Spleen (tissue), 11 donors: ENCODE measurements around the gene KHDRBS1. TPM values are rescaled to one million over a fixed set of nuclear protein-coding genes. Genes with fewer than 3 reads are reported as not detected.

Source experiments
- DNase-seq: peaks from one replicate; pipeline ENCODE4 v3.0.0-alpha.2; 2020
- H3K27ac ChIP-seq, 8 donors: fragments of 200-600 bp; sonication (generic) in 7 of 8; 1 replicate in 4 of 8; 2 replicates in 4 of 8; pipeline versions ENCODE4 v1.5.0 to v1.8.0; 2016 to 2021; ENCODE audit warnings: inconsistent platforms in 4 of 8, mild to moderate bottlenecking in 4 of 8, moderate library complexity in 1 of 8
- H3K27me3 ChIP-seq, 7 donors: fragments of 200-600 bp; sonication (generic) in 6 of 7; replicated peaks in 1 of 7; 1 replicate in 4 of 7; 2 replicates in 3 of 7; pipeline versions ENCODE4 v1.5.0 to v1.8.0; 2016 to 2021; ENCODE audit warnings: inconsistent platforms in 3 of 7, mild to moderate bottlenecking in 1 of 7
- H3K36me3 ChIP-seq, 6 donors: fragments of 200-600 bp; sonication (generic) in 5 of 6; 1 replicate in 4 of 6; 2 replicates in 2 of 6; pipeline versions ENCODE4 v1.5.0 to v1.8.0; 2016 to 2021; ENCODE audit warnings: inconsistent platforms in 2 of 6
- H3K4me1 ChIP-seq, 6 donors: fragments of 200-600 bp; sonication (generic) in 5 of 6; 1 replicate in 3 of 6; 2 replicates in 3 of 6; pipeline versions ENCODE4 v1.5.0 to v1.8.0; 2016 to 2021; ENCODE audit warnings: inconsistent platforms in 3 of 6
- H3K4me3 ChIP-seq, 8 donors: fragments of 200-600 bp; sonication (generic) in 7 of 8; 1 replicate in 4 of 8; 2 replicates in 4 of 8; pipeline versions ENCODE4 v1.5.0 to v1.8.0; 2016 to 2021; ENCODE audit warnings: inconsistent platforms in 4 of 8, mild to moderate bottlenecking in 4 of 8, moderate library complexity in 2 of 8
- H3K9me3 ChIP-seq, 8 donors: fragments of 200-600 bp; sonication (generic) in 7 of 8; 1 replicate in 4 of 8; 2 replicates in 4 of 8; pipeline versions ENCODE4 v1.5.0 to v1.8.0; 2016 to 2021; ENCODE audit warnings: inconsistent platforms in 4 of 8
- POLR2A ChIP-seq, 3 donors: fragments of 450-650 bp; IDR thresholded peaks; one replicate each; pipeline ENCODE4 v1.5.1; 2017; ENCODE audit warnings: antibody characterized with exemption in 3 of 3, mild to moderate bottlenecking in 1 of 3
- POLR2AphosphoS5 ChIP-seq, 3 donors: sonication (generic); formaldehyde crosslinking; IDR thresholded peaks; one replicate each; pipeline ENCODE4 v1.5.1; 2017; ENCODE audit warnings: antibody characterized with exemption in 3 of 3
- WGBS, 5 donors: extraction: QIAGEN DNeasy Blood & Tissue Kit in 3 of 5; methylation state at CpG; one replicate each; pipeline versions ENCODE4 v1.1.5 to v1.1.7; 2013 to 2018; 5-methylcytosine and 5-hydroxymethylcytosine counted together
- intact Hi-C: fragments of 100-400 bp; cut with DNase I; formaldehyde crosslinking; loops from one replicate; pipeline ENCODE4 v1.15.0; 2023; ENCODE audit warnings: low total_unique reads
- polyA plus RNA-seq, 3 donors: library from polyadenylated mRNA; stranded (reverse); fragments of 200-250 nt; gene quantifications; one replicate each; pipeline ENCODE4 v1.2.1, GENCODE V29; 2013
- total RNA-seq, 7 donors: library from RNA; depleted of rRNA in 3 of 7; stranded (reverse); fragments of >200 nt in 3 of 7; fragmentation: NEBNext Ultra II Directional in 4 of 7; extraction: Animal tissue kit (Norgen Biotek cat#: 25700) in 4 of 7; gene quantifications; one replicate each; pipeline versions ENCODE4 v1.1.0 to v1.2.1, GENCODE V29; 2016 to 2021
- TF ChIP-seq, protein P1 (sequence below), 11 experiments: fragments of 200-600 bp in 7 of 11; fragments of 450-650 bp in 4 of 11; sonication (generic) in 4 of 11; IDR thresholded peaks in 8 of 11; conservative IDR thresholded peaks in 3 of 11; 1 replicate in 7 of 11; 2 replicates in 4 of 11; pipeline versions ENCODE4 v1.4.0 to v1.8.0; 2016 to 2021; ENCODE audit warnings: antibody characterized with exemption in 11 of 11, inconsistent platforms in 4 of 11, mild to moderate bottlenecking in 1 of 11
- donor health status: healthy with polysubstance abuse.
- donor health status: DM: no; HTN: no; CAD: no; lungs with moderate emphysema.
- donor health status: DM: no; HTN: no; CAD: no.
- donor health status: Bipolar disorder and iron deficiency.
- donor health status: healthy.
- donor health status: DM: no; HTN: no; CAD: no.
- donor health status: DM: yes; HTN: yes; CAD: no.

The KHDRBS1 gene
- total and polyA plus RNA-seq, 10 donors = 63.8 to 109 (median 84.5) TPM

DNA sequence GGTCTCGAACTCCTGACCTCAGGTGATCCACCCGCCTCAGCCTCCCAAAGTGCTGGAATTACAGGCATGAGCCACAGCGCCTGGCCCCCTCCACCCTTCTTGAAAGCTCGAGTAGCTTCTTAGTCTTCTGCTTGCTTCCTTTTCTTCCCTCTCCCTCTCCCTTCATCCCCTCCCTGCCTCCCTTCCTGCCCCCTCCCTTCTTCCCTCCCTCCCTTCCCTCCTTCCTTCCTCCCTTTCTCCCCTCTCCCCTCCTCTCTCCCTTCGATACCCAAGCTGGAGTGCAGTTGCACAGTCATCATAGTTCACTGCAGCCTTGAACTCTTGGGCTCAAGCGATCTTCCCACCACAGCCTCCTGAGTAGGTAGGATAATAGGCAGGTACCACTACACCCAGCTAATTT lies 11.8 kb downstream of the KHDRBS1 start:
- peaks cover 0 to 56% (median 8%) of the 10 kb centered on the region in 6 donors for H3K36me3 ChIP-seq

DNA sequence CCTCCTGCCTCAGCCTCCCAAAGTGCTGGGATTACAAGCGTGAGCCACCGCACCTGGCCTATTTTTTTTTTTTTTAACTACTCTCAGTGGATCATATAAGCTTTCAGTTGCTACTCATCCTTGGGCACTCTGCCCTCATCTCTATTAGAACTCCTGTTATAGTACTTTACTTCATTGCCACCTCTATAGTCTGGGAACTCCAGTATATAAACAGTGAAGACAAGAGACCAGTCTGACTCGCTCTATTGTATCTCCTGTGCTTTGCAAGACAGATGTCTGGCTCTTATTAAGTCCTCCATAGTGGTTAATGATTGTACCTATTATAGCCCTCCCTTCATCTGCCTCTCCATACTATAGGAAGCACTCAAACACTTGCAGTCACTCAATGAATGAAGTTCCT lies 15.1 kb downstream of the KHDRBS1 start:
- TF ChIP-seq POLR2AphosphoS5 (IDR thresholded peaks at IDR 0.05) (no peak), POLR2A (IDR thresholded peaks at IDR 0.05) (no peak)
- TF ChIP-seq, protein P1, sequence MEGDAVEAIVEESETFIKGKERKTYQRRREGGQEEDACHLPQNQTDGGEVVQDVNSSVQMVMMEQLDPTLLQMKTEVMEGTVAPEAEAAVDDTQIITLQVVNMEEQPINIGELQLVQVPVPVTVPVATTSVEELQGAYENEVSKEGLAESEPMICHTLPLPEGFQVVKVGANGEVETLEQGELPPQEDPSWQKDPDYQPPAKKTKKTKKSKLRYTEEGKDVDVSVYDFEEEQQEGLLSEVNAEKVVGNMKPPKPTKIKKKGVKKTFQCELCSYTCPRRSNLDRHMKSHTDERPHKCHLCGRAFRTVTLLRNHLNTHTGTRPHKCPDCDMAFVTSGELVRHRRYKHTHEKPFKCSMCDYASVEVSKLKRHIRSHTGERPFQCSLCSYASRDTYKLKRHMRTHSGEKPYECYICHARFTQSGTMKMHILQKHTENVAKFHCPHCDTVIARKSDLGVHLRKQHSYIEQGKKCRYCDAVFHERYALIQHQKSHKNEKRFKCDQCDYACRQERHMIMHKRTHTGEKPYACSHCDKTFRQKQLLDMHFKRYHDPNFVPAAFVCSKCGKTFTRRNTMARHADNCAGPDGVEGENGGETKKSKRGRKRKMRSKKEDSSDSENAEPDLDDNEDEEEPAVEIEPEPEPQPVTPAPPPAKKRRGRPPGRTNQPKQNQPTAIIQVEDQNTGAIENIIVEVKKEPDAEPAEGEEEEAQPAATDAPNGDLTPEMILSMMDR (IDR thresholded peaks at IDR 0.05 in 8 of 11, conservative IDR thresholded peaks at IDR 0.05 in 3 of 11) = no peak
- intact Hi-C loops = no loop called here
- Histone ChIP-seq H3K4me1 (peaks cover 2 to 85% (median 42%) of the 10 kb centered on the region in 6 donors), H3K4me3 (no peak overlapping the region), H3K9me3 (no peaks in the 10 kb centered on the region), H3K27me3 (no peaks in the 10 kb centered on the region), H3K27ac (no peak overlapping the region), H3K36me3 (peaks cover 0 to 34% (median 15%) of the 10 kb centered on the region in 6 donors)
- DNase-seq = no peak
- 96 to 98% (median 97%) methylated on average over 3 of the region's 3 CpGs for WGBS, 5 donors

More for the DNA sequence above, 11.8 kb downstream of the KHDRBS1 start:
- H3K9me3 ChIP-seq = no peaks in the 10 kb centered on the region
- peaks cover 12 to 97% (median 68%) of the 10 kb centered on the region in 6 donors for H3K4me1 ChIP-seq
- intact Hi-C loops = no loop called here
- WGBS, 5 donors = 64 to 72% (median 65%) methylated on average over 6 of the region's 6 CpGs
- TF ChIP-seq, protein P1 (IDR thresholded peaks at IDR 0.05 in 8 of 11, conservative IDR thresholded peaks at IDR 0.05 in 3 of 11) = no peak
- no peak for TF ChIP-seq POLR2A (IDR thresholded peaks at IDR 0.05)
- no peak for TF ChIP-seq POLR2AphosphoS5 (IDR thresholded peaks at IDR 0.05)
- peak overlapping the region in 1 of 8 donors; percentile 11 for H3K27ac ChIP-seq
- no peaks in the 10 kb centered on the region for H3K27me3 ChIP-seq
- DNase-seq = no peak
- H3K4me3 ChIP-seq = no peak overlapping the region

DNA sequence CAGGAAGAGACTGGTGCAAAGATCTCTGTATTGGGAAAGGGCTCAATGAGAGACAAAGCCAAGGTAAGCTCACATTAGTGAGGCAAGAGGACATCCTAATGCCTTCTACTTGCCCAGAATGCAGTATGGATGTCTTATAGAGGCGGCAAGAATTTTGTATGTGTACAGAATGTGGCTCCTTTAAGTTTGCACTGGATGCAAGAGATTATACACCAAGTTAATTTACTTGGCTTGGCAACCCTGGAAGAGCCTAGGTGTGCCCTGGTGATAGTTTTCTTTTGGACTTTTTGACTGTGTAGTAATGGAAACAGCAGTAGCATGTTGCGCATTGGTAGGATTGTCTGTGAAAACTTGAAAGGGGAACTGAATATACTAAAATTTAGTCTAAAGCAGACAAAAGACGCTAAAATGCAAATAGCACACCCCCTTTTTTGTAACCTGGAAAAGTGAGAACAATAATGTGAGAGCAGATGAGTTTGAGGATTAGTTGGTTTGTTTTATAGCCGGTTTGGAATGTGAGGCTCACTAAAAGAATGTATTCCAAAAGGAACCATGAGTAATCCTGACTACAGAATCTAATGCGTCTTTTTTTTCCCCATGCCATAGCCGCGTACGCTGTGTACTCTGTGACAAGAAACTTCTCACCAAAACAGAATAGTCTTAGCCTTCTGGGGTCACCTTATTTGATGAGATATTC lies 18.1 kb downstream of the KHDRBS1 start:
- H3K9me3 ChIP-seq = no peaks in the 10 kb centered on the region
- DNase-seq = no peak
- peaks cover 0 to 52% (median 15%) of the 10 kb centered on the region in 6 donors for H3K36me3 ChIP-seq
- 91 to 94% (median 92%) methylated on average over 8 of the region's 8 CpGs for WGBS, 5 donors
- H3K4me1 ChIP-seq = peaks cover 0 to 69% (median 22%) of the 10 kb centered on the region in 6 donors
- no peak overlapping the region for H3K4me3 ChIP-seq
- TF ChIP-seq POLR2A (IDR thresholded peaks at IDR 0.05) = no peak
- no peak for TF ChIP-seq POLR2AphosphoS5 (IDR thresholded peaks at IDR 0.05)
- TF ChIP-seq, protein P1 (IDR thresholded peaks at IDR 0.05 in 8 of 11, conservative IDR thresholded peaks at IDR 0.05 in 3 of 11) = no peak
- intact Hi-C loops = no loop called here
- H3K27me3 ChIP-seq = no peaks in the 10 kb centered on the region
- H3K27ac ChIP-seq = no peak overlapping the region

DNA sequence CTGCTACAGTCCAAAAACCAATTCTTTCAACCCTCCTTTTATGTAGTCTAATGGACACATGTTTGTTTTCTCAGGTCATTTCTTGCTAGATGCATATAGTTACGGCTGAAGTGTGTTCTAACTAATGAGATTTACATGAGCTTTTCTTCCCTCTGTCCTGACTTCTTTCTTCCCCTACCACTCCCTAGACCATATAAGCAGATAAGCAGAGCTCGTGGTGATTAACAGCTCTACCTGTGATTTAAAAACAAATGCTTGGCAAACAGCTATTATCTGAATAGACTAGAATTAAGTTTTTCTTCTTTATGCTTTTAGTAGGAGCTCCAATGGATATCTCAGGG lies 18.6 kb downstream of the KHDRBS1 start:
- intact Hi-C loops = no loop called here
- Histone ChIP-seq H3K36me3 (peaks cover 2 to 57% (median 15%) of the 10 kb centered on the region in 6 donors), H3K4me1 (peaks cover 0 to 64% (median 19%) of the 10 kb centered on the region in 6 donors), H3K4me3 (no peak overlapping the region), H3K9me3 (no peaks in the 10 kb centered on the region), H3K27ac (no peak overlapping the region), H3K27me3 (no peaks in the 10 kb centered on the region)
- DNase-seq = no peak
- WGBS, 5 donors = 78 to 91% (median 85%) methylated on average over 2 of the region's 2 CpGs
- TF ChIP-seq POLR2AphosphoS5 (IDR thresholded peaks at IDR 0.05) (no peak), POLR2A (IDR thresholded peaks at IDR 0.05) (no peak)
- TF ChIP-seq, protein P1 (IDR thresholded peaks at IDR 0.05 in 8 of 11, conservative IDR thresholded peaks at IDR 0.05 in 3 of 11) = no peak
